ENCODE measurements around the gene GSN.

DNA sequence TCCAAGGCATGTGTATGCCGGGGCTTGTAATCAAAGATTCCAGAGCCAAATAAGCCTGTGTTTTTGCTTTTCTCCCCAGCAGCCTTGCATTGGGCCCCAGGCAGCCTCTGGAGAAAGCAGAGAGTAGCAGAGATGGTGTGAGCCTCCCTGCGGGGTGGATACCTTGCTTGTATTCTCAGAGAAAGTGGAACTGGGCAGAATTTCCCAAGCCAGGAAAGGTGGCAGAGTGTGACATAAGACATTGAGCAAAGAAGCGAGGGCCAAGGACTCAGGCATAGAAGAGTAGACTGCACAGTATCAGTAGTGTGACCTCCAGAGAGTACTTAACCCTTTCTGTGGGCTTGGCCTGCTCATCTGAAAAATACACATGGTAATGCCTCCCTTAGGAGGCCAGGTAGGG lies 1.6 kb upstream of the GSN start:
- TF ChIP-seq CENPT (CRISPR knock-in tag; IDR thresholded peaks at IDR 0.05; ENCODE audit: low read depth), result no peak
- TF ChIP-seq, protein P1, sequence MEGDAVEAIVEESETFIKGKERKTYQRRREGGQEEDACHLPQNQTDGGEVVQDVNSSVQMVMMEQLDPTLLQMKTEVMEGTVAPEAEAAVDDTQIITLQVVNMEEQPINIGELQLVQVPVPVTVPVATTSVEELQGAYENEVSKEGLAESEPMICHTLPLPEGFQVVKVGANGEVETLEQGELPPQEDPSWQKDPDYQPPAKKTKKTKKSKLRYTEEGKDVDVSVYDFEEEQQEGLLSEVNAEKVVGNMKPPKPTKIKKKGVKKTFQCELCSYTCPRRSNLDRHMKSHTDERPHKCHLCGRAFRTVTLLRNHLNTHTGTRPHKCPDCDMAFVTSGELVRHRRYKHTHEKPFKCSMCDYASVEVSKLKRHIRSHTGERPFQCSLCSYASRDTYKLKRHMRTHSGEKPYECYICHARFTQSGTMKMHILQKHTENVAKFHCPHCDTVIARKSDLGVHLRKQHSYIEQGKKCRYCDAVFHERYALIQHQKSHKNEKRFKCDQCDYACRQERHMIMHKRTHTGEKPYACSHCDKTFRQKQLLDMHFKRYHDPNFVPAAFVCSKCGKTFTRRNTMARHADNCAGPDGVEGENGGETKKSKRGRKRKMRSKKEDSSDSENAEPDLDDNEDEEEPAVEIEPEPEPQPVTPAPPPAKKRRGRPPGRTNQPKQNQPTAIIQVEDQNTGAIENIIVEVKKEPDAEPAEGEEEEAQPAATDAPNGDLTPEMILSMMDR (CRISPR knock-in tag; IDR thresholded peaks at IDR 0.05), result no peak
- no peak for TF ChIP-seq CHD2 (IDR thresholded peaks at IDR 0.05; ENCODE audit: low read depth, low read length)

Measured in HepG2 (cell line).